NCI-H774 (cell line): Measurements from ENCODE around the gene METTL23.
"Not testable (repeated sequence)": the region's sequence is repeated elsewhere in the genome, so short reads cannot be mapped to it uniquely, and the experiment has no call there.

Experiments used
- DNase-seq: peaks from one replicate; lab custom pipeline; 2025; lab: John Stamatoyannopoulos, UW

METTL23 gene

DNA sequence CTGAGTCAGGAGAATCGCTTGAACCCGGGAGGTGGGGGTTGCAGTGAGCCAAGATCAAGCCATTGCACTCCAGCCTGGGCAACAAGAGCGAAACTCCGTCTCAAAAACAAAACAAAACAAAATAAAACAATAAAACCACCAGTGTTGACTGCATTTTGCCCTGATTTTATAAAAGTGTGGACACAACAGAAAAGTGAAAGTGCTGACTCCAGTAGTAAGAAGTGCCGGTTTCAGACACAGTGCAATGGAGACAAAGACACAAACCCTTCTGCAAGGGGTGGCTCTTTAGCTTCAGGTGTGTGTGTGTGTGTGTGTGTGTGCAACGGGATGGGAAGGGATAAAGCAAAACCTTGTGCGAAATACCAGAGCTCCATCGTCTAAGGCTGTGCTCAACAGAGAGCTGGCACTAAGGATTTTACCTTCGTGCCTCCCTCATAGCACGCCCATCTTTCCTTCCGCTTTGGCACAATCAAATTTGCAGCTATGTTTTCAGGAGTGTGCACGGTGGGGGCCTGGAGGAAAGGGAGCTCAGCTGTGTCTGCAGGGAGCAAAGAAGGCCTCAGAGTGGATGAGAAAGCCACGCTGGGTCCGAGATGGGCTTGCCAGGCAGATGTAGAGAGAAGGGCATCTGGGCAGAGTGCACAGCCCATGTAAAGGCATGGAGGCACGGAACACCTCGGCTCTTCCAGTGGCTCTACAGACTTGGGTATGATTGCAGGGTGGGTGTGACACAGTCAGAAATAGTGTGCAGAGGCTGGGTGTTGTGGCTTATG lies 31.4 kb upstream of the METTL23 start:
- DNase-seq, result no peak

DNA sequence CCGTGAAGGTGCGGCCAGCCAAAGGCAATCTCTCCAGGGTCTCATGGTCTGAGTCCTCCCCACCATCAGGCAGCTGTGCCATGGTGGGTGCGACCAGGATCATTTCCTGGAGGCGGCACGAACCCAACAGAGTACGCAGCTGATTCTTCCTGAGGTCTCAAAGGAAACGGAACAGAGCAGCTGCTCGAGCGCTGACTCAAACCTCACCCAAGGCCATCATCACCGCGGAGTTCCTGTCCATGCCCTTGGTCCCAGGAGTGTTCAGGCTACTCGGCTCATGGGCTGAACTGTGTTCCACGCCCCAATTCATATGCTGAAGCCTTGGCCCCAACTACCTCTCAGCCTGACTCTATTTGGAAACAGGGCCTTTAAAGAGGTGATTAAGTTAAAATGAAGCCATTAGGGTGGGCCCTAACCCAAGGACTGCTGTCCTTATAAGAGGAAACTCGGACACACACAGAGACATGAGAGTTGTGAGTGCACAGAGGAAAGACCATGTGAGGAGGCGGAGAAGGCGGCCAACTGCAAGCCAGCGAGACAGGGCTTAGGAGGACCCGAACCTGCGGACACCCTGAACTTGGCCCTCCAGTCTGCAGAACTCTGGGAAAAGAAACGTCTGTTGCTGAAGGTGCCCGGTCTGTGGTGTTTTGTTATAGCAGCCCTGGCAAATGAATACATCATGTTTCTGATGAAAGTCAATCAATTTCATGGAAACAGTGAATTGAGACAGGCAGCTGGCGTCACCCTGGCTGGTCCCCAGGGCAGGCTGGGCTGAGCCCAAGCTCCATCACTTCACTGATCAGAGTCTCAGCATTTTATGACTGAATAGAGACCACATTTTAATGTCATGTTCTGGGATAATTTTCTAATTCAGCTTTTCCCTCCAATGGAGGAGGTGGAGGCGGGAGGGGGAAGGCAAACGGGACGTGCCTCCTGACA lies 29.6 kb upstream of the METTL23 start:
- no peak for DNase-seq

DNA sequence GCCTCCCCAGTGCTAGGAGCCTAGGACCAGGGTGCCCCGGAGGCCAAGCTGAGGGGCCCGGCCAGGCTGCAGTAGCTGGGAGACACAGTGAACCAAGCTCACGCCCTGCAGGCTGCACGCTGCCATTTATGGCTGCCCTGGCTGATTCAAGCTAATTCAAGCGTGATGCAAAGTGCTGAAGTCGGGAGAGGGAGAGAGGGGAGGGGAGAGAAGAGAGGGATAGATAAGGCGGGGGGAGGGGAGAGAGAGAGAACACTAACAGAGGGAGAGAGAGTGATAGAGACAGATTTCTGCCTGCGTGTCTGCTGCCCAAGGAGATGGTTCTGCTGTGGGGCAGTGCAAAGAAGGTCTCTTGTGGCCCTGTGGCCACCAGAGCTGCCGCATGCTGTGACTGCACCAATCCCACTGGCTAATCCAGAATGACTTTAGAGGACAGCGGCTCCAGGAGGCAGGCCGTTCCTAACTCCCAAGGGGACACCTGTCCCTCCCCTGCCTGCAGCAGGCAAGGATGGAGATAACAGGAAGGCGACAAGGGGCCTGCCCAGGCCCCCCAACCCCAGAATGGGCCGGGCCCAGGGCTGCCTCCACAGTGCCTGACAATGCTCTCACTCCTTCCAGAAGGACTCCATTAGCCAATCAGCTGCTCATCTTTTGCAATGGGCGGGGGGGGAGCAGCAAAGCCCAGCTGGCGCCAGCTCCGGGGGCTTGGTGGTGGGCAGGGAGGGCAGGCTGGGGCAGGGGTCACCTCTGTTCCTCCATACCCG lies 28.8 kb upstream of the METTL23 start:
- no peak for DNase-seq

DNA sequence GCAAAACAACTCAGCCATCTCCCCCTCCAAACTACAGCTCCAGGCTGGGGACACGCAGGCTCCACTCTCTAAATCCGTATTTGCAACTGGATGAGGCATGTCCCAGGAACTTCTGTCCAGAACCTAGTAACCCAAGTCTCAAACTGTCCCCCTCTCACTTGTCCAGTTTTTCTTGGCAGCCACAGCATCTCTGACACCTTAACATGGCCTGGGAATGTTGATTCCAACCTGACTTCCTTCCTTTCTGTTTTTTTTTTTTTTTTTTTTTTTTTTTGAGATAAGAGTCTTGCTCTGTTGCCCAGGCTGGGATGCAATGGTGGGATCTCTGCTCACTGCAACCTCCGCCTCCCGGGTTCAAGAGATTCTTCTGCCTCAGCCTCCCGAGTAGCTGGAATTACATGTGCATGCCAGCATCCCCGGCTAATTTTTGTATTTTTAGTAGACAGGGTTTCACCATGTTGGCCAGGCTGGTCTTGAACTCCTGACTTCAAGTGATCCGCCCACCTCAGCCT lies 28.1 kb upstream of the METTL23 start:
- DNase-seq, result not testable (repeated sequence)

DNA sequence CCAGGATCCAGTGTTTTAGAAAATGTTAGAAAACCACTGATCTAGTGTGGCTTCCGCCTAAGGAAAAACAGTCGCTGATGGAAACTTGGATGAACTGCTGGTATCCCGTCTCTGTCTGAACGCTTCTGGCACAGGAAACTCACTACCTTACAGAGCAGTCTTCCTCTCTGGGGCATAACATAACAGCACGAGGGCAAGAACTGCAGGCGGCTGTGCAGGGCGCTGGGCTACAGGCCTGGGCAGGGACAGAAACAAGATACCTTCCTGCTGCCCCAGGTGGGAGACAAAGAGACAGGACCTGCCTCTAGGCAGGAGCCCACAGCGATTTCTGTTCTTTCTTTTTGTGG lies 26.4 kb upstream of the METTL23 start:
- DNase-seq, result no peak

DNA sequence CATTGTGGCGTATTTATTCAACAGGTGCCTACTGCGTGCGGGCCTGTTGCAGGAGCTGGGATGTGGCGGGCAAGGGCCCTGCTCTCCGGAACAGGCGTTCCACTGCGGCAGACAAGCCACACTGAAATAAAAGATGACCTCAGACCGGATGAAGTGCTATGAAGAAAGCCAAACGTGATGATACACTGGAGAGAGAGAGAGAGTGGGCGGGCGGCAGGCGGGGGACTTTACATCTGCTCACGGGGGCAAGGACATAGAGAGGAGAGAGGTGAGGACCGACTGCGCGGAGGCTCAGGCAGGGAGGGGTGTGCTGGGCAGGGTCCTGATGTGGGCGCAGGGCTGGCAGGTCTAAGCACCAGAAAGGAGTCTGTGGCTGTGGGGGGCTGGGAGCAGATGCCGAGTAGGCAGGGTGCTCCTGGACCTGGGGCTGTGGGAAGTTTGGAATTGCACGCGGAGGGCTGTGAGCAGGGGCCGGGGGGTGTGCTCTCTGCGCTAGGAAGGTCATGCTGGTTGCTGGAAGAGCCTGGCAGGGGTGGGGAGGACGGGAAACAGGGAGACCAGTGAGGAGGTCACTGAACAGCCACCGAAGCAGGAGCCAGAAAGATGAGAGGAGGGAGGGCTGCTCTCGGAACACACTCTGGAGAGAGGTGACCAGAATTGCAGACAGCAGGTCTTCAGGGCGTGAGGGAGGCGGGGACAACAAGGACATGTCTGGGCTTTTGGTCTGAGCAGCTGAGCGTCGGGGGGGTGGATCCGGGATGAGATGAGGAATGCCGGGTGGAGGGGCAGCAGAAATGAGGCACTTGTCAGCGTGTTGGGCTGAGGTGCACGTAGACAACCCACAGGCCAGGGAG lies 25.8 kb upstream of the METTL23 start:
- DNase-seq, result peak; percentile 11

DNA sequence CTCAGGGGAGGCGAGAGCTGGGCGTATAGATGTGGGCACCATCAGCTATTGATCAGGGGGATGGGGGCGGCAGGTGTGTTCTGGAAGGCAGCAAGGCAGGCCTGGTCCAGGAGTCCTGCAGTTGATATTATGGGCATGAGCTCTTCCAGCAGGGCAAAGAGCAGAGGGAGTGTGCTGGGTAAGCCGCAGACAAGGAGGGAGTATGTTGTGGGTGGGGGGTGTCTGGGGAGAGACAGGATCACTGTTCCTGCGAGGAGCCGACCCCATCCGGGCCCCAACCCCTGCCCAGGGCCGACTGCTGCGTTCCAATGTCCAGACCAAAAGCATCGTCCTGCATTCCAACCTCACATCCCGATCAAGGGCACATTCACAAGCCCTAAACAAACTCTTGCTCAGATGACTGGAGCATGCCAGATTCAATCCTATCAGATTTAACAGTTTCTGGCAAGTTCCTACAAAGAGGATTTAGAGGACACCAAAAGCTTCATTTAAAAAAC lies 25.1 kb upstream of the METTL23 start:
- DNase-seq, result no peak

DNA sequence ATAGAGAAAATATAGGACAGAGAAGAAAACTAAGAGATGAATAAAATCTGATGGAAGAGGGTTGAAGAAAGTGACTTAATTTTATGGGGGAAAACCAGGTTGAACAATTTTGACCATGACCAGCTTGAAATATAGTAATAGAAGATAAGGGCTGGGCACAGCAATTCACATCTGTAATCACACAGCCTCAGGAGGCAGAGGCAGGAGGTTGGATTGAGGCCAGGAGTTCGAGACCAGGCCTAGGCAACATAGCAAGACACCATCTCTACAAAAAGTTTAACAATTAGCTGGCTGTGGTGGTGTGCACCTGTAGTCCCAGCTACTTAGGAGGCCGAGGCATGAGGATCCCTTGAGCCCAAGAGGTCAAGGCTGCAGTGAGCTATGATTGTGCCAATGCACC lies 24.6 kb upstream of the METTL23 start:
- DNase-seq, result no peak

DNA sequence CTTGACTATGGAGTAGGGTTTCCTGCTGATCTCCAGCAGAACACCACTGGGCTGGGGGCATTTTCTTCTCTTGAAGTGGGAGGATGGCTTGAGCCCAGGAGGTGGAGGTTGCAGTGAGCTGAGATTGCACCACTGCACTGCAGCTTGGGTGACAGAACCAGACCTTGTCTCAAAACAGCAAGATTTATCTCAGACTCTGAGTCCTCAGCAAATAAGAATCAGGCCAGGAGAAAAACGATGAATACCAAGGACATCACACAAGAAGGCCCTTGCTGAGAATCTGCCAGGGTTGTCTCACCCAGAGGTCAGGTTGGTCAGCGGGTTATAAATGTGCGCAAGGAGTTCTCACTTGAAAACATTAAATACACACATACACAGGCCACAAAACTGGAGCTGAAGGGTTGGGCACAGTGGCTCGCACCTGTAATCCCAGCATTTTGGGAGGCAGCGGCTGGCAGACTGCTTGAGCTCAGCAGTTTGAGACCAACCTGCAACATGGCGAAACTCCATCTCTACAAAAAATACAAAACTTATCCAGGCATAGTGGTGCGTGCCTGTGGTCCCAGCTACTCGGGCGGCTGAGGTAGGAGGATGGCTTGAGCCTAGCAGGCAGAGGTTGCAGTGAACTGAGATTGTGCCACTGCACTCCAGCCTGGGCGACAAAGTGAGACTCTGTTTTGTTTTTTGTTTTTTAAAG lies 23.6 kb upstream of the METTL23 start:
- no peak for DNase-seq

DNA sequence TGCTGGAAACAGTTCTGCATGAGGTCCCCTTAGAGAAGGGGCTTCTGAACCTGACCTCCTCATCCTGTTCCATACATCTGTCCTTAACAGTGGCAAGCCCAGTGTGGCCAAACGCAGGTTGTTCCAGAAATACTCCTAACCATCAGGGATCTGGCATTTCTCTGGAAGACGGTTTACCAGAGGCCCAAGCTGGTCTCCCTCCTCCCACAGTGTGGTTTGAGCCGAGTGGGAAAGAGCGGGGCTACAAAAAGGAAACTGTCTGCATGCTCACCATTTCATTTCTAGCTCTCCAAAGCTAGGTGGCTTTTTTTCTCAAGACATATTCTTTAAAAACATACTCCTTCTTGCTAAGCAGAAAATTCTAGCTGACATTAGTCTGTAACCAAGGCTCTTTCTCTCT lies 21.8 kb upstream of the METTL23 start:
- no peak for DNase-seq

DNA sequence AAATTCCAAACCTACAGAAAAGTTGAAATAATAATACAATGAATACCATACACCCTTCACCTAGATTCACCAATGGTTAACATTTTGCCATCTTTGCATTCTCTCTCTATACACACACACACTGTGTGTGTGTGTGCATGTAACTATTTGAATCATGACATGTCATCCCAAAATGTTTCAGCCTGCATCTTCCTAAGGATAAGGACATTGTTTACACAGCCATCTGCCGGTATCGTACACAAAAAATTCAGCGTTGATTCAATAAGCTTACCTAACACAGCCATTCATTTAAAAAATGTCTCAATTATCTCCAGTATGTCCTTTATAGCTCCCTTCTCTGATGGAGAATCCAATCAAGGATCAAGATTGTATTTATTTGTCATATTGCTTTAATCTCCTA lies 19.8 kb upstream of the METTL23 start:
- no peak for DNase-seq

DNA sequence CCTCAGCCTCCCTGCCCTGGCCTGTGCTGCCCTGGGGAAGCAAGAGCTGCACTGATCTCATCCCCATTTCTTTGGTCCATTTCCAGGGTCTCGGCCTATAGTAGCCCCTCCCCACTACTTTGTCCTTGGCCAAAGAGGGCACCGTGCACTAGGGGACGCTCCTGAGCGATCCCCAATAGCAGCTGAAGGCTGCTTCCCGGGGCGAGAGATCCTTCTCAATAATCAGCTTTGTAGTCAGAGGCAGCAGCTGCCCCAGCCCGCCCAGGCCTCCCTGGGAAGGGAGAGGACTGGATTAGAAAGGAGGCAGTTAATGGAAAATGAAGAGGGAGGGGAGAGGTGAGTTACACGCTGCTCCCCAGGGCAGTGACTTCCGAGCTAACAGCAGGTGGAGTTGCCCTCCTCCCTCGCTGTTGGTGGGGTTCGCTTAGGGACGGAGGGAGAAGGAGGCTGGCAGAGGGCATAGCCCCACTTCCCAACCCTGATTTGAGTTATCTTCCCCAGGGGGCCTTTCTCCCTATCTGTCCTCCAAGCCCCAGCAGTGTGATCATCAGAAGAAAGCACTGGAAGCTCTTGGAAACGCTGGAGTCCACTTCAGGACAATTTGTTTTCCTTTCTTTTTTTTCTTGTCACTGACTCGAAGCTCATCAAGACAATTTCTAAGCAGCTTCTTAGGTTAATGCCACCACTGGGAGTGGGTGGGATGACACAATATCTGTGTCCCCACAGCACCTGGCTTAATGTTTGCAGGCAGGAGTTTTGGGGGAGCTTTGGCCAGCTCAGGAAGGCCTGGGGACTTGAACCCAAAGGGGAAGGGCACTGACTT lies 18.4 kb upstream of the METTL23 start:
- DNase-seq, result no peak

DNA sequence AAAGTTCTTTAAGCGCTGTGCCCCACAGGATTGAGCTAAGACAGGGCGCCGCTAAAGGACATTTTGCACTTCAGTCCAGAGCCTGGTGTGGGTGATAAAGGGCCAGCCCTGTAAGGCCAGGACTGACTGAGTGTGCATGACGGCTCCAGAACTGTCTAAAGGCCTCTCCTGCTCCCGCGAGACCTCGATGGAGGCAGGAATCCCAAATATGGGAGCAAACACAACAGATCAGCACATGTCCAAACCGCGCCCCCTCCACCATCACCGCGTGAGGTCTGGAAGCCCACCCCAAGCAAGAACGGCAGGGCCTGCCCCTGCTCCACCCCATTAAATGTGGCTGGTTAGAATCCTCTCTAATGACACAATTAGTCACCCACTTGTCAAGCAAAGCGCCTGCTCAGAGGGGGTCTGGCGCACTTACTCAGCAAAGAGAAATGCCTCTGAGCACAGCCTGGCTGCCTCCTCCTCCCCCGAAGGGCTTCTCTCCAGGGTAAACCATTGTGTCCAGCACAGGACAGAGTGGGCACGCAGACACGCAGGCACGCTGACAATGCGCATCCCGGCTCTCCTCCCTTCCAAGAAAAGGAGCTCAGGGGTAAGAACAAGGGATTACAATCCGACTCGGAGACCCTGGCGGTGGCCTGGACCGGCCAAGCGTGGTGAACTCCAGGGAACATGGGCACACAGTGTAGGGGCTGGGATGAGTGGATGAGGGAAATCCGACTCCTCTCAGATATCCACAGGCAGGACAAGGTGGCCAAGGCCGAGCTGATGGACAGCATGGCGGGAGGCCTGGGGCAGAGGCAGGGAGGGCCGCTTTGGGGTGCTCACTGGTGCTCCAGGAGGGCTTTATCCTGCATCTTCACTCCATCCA lies 17.3 kb upstream of the METTL23 start:
- DNase-seq, result no peak

DNA sequence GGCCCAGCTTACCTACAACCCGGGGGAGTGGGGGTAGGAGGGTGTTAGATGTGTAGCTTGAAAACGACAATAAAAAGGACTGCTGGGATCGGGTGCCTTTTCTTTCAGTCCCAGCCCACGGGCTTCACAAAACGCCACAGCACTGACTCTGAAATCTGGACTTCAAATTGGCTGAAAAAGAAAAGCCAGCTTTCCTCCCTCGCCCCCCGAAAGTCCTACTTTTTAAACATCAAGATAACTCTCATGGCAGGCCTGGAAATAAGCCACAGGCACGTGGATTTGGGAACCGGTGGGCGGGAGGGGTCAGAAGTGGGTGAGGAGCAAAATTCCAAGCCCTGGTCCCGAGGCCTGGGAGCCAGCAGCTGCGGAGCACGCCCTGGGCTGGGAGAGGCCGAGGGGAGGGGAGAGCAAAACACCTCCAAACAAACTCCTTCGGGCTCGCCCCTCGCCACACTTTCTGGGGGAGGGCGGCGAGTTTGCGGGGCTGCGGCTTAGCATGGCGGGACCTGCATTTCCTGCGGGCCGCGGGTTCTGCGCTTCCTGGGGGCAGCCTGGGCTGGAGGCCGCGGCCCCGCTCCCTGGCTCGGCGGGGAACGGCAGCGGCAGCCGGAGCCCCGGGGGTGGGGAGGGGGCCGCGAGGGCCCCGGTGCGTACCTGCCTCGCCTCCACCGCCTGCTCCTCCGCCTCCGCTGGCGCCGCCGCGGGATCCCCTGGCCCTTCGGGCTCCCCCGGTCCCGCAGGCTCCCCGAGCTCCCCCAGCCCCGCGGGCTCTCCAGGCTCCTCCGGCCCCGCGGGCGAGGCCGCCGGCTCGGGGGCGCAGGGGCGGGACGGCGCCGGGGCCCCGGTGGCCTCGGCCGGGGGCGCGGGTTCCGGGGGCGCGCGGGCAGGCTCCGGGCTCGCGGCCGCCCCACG lies 16.4 kb upstream of the METTL23 start:
- DNase-seq, result not testable (repeated sequence)

DNA sequence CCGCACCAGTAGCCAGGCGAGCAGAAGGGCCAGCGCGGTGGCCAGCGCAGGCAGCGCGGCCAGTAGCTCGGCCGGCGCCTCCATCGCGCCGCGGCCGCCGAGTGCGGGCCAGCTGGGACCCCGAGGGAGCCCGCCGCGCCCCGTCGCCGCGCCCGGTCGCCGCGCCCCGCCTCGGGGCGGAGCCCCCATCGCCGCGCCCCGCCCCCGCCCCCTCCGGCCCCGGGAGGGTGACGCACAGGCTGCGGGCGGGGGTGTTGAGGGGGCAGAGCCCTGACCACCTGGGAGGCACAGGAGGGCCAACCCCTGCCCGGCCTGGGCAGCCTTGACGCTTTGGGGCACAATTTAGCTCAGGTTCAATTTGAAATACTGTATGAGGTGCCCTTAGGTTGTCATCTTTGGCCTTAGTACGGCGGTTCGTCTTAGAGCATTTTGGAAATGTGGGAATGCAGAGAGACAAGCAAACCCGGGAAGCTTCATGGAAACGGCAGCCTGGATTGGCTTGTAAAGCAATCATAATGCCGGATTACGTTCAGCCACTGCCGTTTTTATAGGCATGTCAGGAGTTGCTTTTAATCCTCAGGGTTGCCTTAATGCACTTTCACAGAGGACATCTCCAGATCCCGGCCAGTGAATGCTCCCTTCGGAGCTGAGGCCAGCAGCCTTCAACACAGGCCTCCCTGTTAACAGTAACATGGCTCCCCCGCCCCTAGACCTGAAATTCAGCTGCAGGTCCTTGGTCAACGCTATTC lies 15.6 kb upstream of the METTL23 start, which contains the start of gene MXRA7:
Gene MXRA7 (minus strand): TSS at position 103 of the 749 bp plus-strand sequence. CDS start 19 bp downstream, at position 84.
- DNase-seq, result peak; percentile 66

DNA sequence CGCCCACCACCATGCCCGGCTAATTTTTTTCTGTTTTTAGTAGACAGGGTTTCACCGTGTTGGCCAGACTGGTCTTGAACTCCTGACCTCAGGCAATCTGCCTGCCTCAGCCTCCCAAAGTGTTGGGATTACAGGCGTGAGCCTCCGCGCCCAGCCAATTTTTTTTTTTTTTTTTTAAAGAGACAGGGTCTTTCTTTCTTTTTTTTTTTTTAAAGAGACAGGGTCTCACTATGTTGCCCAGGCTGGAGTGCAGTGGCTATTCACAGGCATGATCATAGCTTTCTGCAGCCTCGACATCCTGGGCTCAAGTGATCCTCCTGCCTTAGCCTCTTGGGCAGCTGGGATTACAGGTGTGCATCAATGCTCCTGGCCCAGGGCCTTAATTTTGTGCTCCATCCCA lies 14.3 kb upstream of the METTL23 start:
- DNase-seq, result not testable (repeated sequence)

DNA sequence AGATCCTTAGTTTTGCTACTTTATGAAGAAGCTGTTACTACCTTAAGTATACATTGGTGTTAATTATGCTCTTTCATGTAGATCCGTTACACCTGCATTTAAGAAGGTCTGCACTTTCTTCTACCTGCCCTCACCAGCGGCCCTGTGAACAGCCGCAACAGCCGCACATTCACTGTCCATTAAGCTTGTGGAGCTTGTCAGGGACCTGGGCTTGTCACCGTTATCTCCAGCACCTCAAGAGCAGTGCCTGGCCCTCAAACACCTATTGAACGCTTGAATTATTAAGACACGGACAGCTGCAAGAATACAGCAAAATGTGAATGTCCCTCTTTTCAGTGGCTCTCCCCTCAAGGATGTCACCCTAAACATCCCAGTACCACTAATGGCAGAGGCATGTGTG lies 12.9 kb upstream of the METTL23 start:
- DNase-seq, result no peak
